IMR-90 (cell line): Measurements from ENCODE around the gene ADCY2. TPM values are rescaled to one million over a fixed set of nuclear protein-coding genes. Genes with fewer than 3 reads are reported as not detected.

Experiments
- ATAC-seq: fragments of 200-7000 bp; cut with Tn5 transposase; 2 replicates; pipeline ENCODE4 v1.9.1; 2020; ENCODE audit warnings: low read depth, mild to moderate bottlenecking, moderate library complexity
- BruUV-seq: library from RNA; stranded (reverse); fragments of 400-500 nt; replicated peaks from 2 replicates; lab custom pipeline; 2021; lab: Mats Ljungman, UMichigan
- CTCF ChIA-PET: fragments of 300-600 bp; formaldehyde crosslinking; extraction: SDS; loops from one replicate; lab custom pipeline; 2021; ENCODE audit warnings: antibody characterized with exemption; lab: Yijun Ruan, JAX
- POLR2A ChIA-PET: fragments of 300-600 bp; sonication (Branson Sonifier 250); formaldehyde crosslinking; loops from one replicate; lab custom pipeline; 2022; ENCODE audit warnings: antibody characterized with exemption; ENCODE audit not compliant: unreplicated experiment; lab: Charles Lee
- DNase-seq: peaks from one replicate; pipeline ENCODE4 v3.0.0; 2013
- H2AFZ ChIP-seq: replicated peaks from 2 replicates; pipeline ENCODE3; 2013; ENCODE audit warnings: low read length, mild to moderate bottlenecking; ENCODE audit not compliant: poor library complexity
- H2AK5ac ChIP-seq: 2 replicates; pipeline ENCODE4 v1.6.1; 2013; ENCODE audit warnings: low read depth, low read length, inconsistent platforms
- H2AK9ac ChIP-seq: replicated peaks from 2 replicates; pipeline ENCODE3; 2013; ENCODE audit warnings: mild to moderate bottlenecking, low read depth, low read length, moderate library complexity; ENCODE audit not compliant: poor library complexity
- H2BK120ac ChIP-seq: 2 replicates; pipeline ENCODE4 v1.6.1; 2013; ENCODE audit warnings: low read depth, low read length, inconsistent platforms
- H2BK15ac ChIP-seq: 3 replicates; pipeline ENCODE4 v1.6.1; 2013; ENCODE audit warnings: low read depth, low read length, inconsistent platforms
- H2BK20ac ChIP-seq: 2 replicates; pipeline ENCODE4 v1.6.1; 2013; ENCODE audit warnings: low read depth, mild to moderate bottlenecking, inconsistent platforms, low read length, moderate library complexity
- H2BK5ac ChIP-seq: 2 replicates; pipeline ENCODE4 v1.6.1; 2013; ENCODE audit warnings: mild to moderate bottlenecking, low read depth, low read length, inconsistent platforms; ENCODE audit not compliant: poor library complexity, severe bottlenecking
- H3K14ac ChIP-seq: replicated peaks from 2 replicates; pipeline ENCODE4 v1.6.1; 2013; ENCODE audit warnings: low read depth, low read length, inconsistent platforms
- H3K18ac ChIP-seq: 2 replicates; pipeline ENCODE4 v1.6.1; 2013; ENCODE audit warnings: low read depth, low read length, control low read depth
- H3K23ac ChIP-seq: 2 replicates; pipeline ENCODE4 v1.6.1; 2013; ENCODE audit warnings: low read depth, low read length, inconsistent platforms
- H3K27ac ChIP-seq: 2 replicates; pipeline ENCODE4 v1.5.1; 2013; ENCODE audit warnings: mild to moderate bottlenecking, control low read depth, low read length; ENCODE audit not compliant: insufficient read depth
- H3K27me3 ChIP-seq: 2 replicates; pipeline ENCODE4 v1.6.1; 2013; ENCODE audit warnings: low read length; ENCODE audit not compliant: control insufficient read depth, insufficient read depth
- H3K36me3 ChIP-seq: 2 replicates; pipeline ENCODE4 v1.6.1; 2013; ENCODE audit warnings: low read length, mixed read lengths; ENCODE audit not compliant: control insufficient read depth, insufficient read depth
- H3K4ac ChIP-seq: 2 replicates; pipeline ENCODE4 v1.6.1; 2013; ENCODE audit warnings: low read depth, low read length, inconsistent platforms
- H3K4me1 ChIP-seq: 2 replicates; pipeline ENCODE4 v1.6.1; 2013; ENCODE audit warnings: low read length, mixed read lengths; ENCODE audit not compliant: control insufficient read depth, insufficient read depth
- H3K4me2 ChIP-seq: 2 replicates; pipeline ENCODE4 v1.6.1; 2013; ENCODE audit warnings: low read depth, mild to moderate bottlenecking, control low read depth, low read length, moderate library complexity
- H3K4me3 ChIP-seq: 2 replicates; pipeline ENCODE4 v1.5.1; 2013; ENCODE audit warnings: low read depth, mild to moderate bottlenecking, control low read depth, low read length, moderate library complexity; ENCODE audit not compliant: insufficient read depth
- H3K56ac ChIP-seq: 2 replicates; pipeline ENCODE4 v1.6.1; 2013; ENCODE audit warnings: low read length, inconsistent platforms; ENCODE audit not compliant: insufficient read depth; ENCODE audit errors: extremely low read depth
- H3K79me1 ChIP-seq, 2 experiments: 2 replicates each; pipeline ENCODE4 v1.6.1; 2013; ENCODE audit warnings: low read length in 2 of 2, inconsistent platforms in 1 of 2, low read depth in 1 of 2
- H3K9ac ChIP-seq: 2 replicates; pipeline ENCODE4 v1.6.1; 2013; ENCODE audit warnings: low read depth, low read length, control low read depth
- H3K9me1 ChIP-seq: 2 replicates; pipeline ENCODE4 v1.6.1; 2013; ENCODE audit warnings: low read length, inconsistent platforms; ENCODE audit not compliant: insufficient read depth
- H3K9me3 ChIP-seq: 2 replicates; pipeline ENCODE4 v1.6.1; 2013; ENCODE audit warnings: low read length; ENCODE audit not compliant: control insufficient read depth, insufficient read depth
- H4K20me1 ChIP-seq: 2 replicates; pipeline ENCODE4 v1.6.1; 2013; ENCODE audit warnings: low read length, inconsistent platforms; ENCODE audit not compliant: insufficient read depth
- H4K5ac ChIP-seq: 2 replicates; pipeline ENCODE4 v1.6.1; 2013; ENCODE audit warnings: mild to moderate bottlenecking, low read depth, low read length, control low read depth
- H4K8ac ChIP-seq, 2 experiments: 2 replicates each; pipeline ENCODE4 v1.6.1; 2013; ENCODE audit warnings: low read depth in 2 of 2, low read length in 2 of 2, control low read depth in 1 of 2, inconsistent platforms in 1 of 2
- H4K91ac ChIP-seq: 2 replicates; pipeline ENCODE4 v1.6.1; 2013; ENCODE audit warnings: low read depth, low read length, inconsistent platforms; ENCODE audit not compliant: insufficient read depth
- RFX5 ChIP-seq: IDR thresholded peaks from 2 replicates; pipeline ENCODE4 v1.8.0; 2012; ENCODE audit warnings: low read depth, mild to moderate bottlenecking, low read length, moderate library complexity
- whole genome bisulfite sequencing, 2 experiments: methylation state at CpG; one replicate each; pipeline versions ENCODE4 v1.1.5 to v1.1.7; 2013; ENCODE audit warnings: missing lambda C conversion rate in 2 of 2; ENCODE audit not compliant: insufficient read length in 1 of 2; ENCODE audit errors: extremely low coverage in 2 of 2; 5-methylcytosine and 5-hydroxymethylcytosine counted together
- dilution Hi-C: fragments of 300-500 bp; cut with HindIII; formaldehyde crosslinking; loops from one replicate; pipeline ENCODE4 v1.14.3; 2018; ENCODE audit warnings: low sequenced_read_pairs; ENCODE audit not compliant: unreplicated experiment
- in situ Hi-C: fragments of 300-500 bp; cut with MboI; formaldehyde crosslinking; loops from 3 replicates; pipeline ENCODE4 v1.14.3; 2019; ENCODE audit warnings: low sequenced_read_pairs, inconsistent platforms, mixed read lengths
- intact Hi-C: fragments of 100-400 bp; cut with micrococcal nuclease; formaldehyde crosslinking; loops from 2 replicates; pipeline ENCODE4 v1.10.0; 2022
- polyA plus RNA-seq, 3 experiments: library from polyadenylated mRNA; depleted of rRNA; stranded (reverse); fragments of >200 nt; gene quantifications; 2 replicates each; pipeline ENCODE4 v1.2.3, GENCODE V29; 2012; ENCODE audit warnings: low replicate concordance in 1 of 3
- total RNA-seq: library from RNA; depleted of rRNA; stranded (reverse); fragments of >200 nt; gene quantifications from 2 replicates; pipeline ENCODE4 v1.2.3, GENCODE V29; 2012

The ADCY2 gene
- total and polyA plus RNA-seq, 2 of the 4 experiments (the other 2 are of a cell fraction): not detected

DNA sequence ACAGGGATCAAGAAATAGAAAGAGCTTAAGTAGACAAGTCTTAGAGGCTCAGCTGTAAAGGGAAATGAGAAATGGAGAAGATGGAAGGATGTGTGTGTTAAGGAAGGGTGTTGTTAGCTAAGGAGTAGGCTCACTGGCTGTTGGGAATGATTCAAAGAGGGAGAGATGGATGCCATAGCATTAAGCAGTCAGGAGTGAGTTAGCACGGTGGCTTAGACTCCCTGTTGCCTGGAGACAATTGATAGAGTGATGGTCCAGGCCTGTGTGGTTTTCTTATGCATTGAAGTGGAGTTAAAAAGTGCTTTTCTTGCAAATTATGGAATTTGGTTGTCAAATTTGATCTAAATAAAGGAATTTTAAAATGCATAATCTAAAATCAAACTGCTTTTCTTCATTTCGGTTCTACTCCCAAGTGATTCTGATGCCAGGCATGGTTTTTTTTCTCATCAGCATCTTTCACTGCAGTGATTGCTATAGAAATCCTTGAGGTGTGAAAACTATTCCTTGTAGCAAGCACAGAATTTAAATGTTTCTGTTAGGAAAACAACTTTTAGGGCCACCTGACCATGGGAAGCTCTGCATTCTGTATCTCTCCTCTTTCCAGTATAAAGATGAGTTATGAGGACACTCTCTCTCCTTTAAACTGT, 214.7 kb downstream of the ADCY2 start:
- Histone ChIP-seq H2AFZ (no peak overlapping the region), H4K20me1 (no peaks in the 10 kb centered on the region), H3K23ac (no peak overlapping the region), H3K56ac (no peak overlapping the region), H2BK5ac (no peak overlapping the region), H4K8ac (no peak overlapping the region), H3K9ac (no peak overlapping the region), H3K4ac (no peak overlapping the region), H4K5ac (no peak overlapping the region), H2AK9ac (no peak overlapping the region), H3K36me3 (no peaks in the 10 kb centered on the region), H3K4me2 (no peak overlapping the region), H3K4me1 (no peaks in the 10 kb centered on the region), H3K9me1 (no peaks in the 10 kb centered on the region), H2BK15ac (no peak overlapping the region), H3K79me1 (no peaks in the 10 kb centered on the region), H4K91ac (no peak overlapping the region), H3K27ac (no peak overlapping the region), H3K18ac (no peak overlapping the region), H2AK5ac (no peak overlapping the region), H2BK20ac (no peak overlapping the region), H3K4me3 (no peak overlapping the region), H2BK120ac (no peak overlapping the region), H3K14ac (no peak overlapping the region), H3K27me3 (no peaks in the 10 kb centered on the region), H3K9me3 (peaks cover 16% of the 10 kb centered on the region)
- no CpG with 5 or more reads among the region's 2 CpGs for WGBS, 2 experiments
- POLR2A ChIA-PET: no interaction called here
- dilution Hi-C loops: no loop called here
- BruUV-seq: no TSS peak
- no peak for TF ChIP-seq RFX5
- CTCF ChIA-PET: no interaction called here
- DNase-seq (no peak), ATAC-seq (no peak)
- intact Hi-C loops: no loop called here
- in situ Hi-C loops: no loop called here
